ENCODE data around the gene APP.

APP gene

DNA sequence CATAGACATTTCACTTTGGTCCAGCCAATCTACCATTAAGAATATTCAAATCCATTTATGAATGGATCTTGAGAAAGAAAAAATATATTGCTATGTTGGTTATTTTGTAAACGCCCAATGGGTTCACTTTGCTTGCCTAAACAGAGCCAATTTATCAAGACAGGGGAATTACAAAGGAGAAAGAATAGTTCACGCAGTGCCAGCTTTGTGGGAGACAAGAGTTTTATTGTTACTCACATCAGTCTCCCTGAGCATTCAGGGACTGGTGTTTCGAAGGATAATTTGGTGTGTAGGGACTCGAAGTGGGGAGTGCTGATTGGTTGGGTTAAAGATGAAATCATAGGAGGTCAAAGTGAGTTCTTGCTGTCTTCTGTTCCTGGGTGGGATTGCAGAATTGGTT lies 300.5 kb downstream of the APP start:
- Histone ChIP-seq H3K4me3 (ENCODE audit: low read depth, low read length) (no peak overlapping the region), H3K36me3 (ENCODE audit: control insufficient read depth, insufficient read depth, low read length) (no peaks in the 10 kb centered on the region), H3K9me3 (ENCODE audit: control insufficient read depth, low read length) (no peaks in the 10 kb centered on the region), H3K27ac (no peak overlapping the region), H2AFZ (no peak overlapping the region), H3K79me2 (no peaks in the 10 kb centered on the region), H3K4me2 (ENCODE audit: low read length) (no peak overlapping the region), H3K9ac (no peak overlapping the region), H3K4me1 (no peaks in the 10 kb centered on the region), H3K27me3 (ENCODE audit: control insufficient read depth, insufficient read depth, low read length) (no peaks in the 10 kb centered on the region)
- TF ChIP-seq, protein P1, sequence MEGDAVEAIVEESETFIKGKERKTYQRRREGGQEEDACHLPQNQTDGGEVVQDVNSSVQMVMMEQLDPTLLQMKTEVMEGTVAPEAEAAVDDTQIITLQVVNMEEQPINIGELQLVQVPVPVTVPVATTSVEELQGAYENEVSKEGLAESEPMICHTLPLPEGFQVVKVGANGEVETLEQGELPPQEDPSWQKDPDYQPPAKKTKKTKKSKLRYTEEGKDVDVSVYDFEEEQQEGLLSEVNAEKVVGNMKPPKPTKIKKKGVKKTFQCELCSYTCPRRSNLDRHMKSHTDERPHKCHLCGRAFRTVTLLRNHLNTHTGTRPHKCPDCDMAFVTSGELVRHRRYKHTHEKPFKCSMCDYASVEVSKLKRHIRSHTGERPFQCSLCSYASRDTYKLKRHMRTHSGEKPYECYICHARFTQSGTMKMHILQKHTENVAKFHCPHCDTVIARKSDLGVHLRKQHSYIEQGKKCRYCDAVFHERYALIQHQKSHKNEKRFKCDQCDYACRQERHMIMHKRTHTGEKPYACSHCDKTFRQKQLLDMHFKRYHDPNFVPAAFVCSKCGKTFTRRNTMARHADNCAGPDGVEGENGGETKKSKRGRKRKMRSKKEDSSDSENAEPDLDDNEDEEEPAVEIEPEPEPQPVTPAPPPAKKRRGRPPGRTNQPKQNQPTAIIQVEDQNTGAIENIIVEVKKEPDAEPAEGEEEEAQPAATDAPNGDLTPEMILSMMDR (IDR thresholded peaks at IDR 0.05), result no peak

DNA sequence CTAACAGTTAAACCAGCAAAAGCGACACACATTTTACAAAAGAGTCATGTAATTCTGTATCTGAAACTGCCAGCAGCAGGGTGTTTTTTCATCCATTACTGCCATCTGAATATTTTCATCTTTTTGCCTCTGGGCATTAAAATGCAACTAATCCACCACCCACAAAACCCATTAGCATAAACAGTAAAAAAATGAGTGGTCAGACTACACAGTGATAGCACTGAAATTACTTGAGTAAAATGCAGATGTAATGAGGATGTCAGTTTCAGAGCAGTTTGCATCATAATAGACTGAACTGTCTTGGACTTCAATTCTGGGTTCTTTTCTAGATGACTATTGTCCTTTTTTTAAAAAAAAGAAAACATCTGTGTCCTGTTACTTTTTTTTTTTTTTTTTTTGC lies 303.5 kb downstream of the APP start:
- no peaks in the 10 kb centered on the region for H3K79me2 ChIP-seq
- H3K4me3 ChIP-seq (ENCODE audit: low read depth, low read length), result no peak overlapping the region
- no peaks in the 10 kb centered on the region for H3K36me3 ChIP-seq (ENCODE audit: control insufficient read depth, insufficient read depth, low read length)
- no peak overlapping the region for H3K9ac ChIP-seq
- H3K9me3 ChIP-seq (ENCODE audit: control insufficient read depth, low read length), result no peaks in the 10 kb centered on the region
- H3K27me3 ChIP-seq (ENCODE audit: control insufficient read depth, insufficient read depth, low read length), result no peaks in the 10 kb centered on the region
- H3K4me1 ChIP-seq, result no peaks in the 10 kb centered on the region
- H3K27ac ChIP-seq, result no peak overlapping the region
- no peak overlapping the region for H3K4me2 ChIP-seq (ENCODE audit: low read length)
- TF ChIP-seq, protein P1 (IDR thresholded peaks at IDR 0.05), result no peak
- no peak overlapping the region for H2AFZ ChIP-seq

DNA sequence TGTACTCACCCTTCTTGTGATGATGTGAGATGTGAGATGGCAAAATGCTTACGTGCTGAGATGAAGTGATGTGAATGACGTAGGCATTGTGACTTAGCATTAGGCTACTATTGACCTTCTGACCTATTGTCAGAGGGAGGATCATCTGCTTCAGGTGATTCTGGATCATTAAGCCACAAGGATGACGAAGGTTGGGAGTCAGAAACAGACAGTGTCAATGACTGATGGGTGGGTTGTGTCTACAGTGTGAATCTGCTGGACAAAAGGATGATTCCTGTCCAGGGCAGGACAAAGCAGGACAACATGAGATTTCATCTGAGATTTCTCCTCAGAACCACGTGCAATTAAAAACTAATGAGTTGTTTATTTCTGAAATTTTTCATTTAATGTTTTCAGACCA lies 306.8 kb downstream of the APP start:
- H3K9ac ChIP-seq, result no peak overlapping the region
- H3K27me3 ChIP-seq (ENCODE audit: control insufficient read depth, insufficient read depth, low read length), result no peaks in the 10 kb centered on the region
- H3K4me3 ChIP-seq (ENCODE audit: low read depth, low read length), result no peak overlapping the region
- TF ChIP-seq, protein P1 (IDR thresholded peaks at IDR 0.05), result no peak
- H2AFZ ChIP-seq, result no peak overlapping the region
- no peak overlapping the region for H3K4me2 ChIP-seq (ENCODE audit: low read length)
- H3K4me1 ChIP-seq, result no peaks in the 10 kb centered on the region
- no peaks in the 10 kb centered on the region for H3K36me3 ChIP-seq (ENCODE audit: control insufficient read depth, insufficient read depth, low read length)
- no peak overlapping the region for H3K27ac ChIP-seq
- H3K79me2 ChIP-seq, result no peaks in the 10 kb centered on the region
- no peaks in the 10 kb centered on the region for H3K9me3 ChIP-seq (ENCODE audit: control insufficient read depth, low read length)

DNA sequence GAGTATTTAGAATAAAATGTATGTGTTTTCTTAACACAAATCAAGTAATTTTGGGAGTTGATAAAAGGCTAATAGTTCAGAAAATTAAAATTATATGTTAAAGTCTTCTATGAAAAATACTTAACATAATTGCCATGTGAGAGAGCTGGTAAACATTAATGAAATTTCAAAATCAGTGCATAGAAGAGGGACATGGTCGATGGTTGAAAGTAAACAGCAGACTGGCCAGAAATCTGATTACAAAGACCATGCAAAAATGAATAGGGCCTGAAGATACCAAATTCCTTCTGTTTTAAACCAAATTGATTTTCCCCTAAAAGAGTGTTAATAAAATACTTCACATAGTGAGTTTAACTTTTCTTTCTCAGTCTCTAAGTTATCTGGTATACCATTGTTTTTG lies 307.5 kb downstream of the APP start:
- Histone ChIP-seq H3K9ac (no peak overlapping the region), H3K79me2 (no peaks in the 10 kb centered on the region), H3K36me3 (ENCODE audit: control insufficient read depth, insufficient read depth, low read length) (no peaks in the 10 kb centered on the region), H3K4me3 (ENCODE audit: low read depth, low read length) (no peak overlapping the region), H3K9me3 (ENCODE audit: control insufficient read depth, low read length) (no peaks in the 10 kb centered on the region), H2AFZ (no peak overlapping the region), H3K4me2 (ENCODE audit: low read length) (no peak overlapping the region), H3K27me3 (ENCODE audit: control insufficient read depth, insufficient read depth, low read length) (no peaks in the 10 kb centered on the region), H3K4me1 (no peaks in the 10 kb centered on the region), H3K27ac (no peak overlapping the region)
- TF ChIP-seq, protein P1 (IDR thresholded peaks at IDR 0.05), result no peak

DNA sequence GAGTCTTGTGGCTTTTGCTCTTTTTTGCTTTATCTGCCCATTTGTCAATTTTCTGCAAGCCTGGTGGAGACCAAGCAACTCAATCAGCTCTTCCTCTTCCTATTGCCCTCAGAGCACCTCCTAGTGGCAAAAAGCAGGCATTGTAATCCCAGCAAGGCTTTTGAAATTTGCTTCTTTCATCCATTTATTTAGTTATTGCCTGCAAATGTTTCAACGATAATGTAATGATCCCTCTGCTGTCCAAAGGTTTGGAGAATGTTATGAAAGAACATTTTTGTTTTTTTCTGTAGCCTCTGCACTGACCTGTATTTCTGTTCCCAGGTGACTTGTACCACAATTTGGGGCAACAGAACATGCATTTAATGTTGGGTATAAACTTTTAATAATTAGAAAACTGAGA lies 308.0 kb downstream of the APP start:
- H3K9me3 ChIP-seq (ENCODE audit: control insufficient read depth, low read length), result no peaks in the 10 kb centered on the region
- no peaks in the 10 kb centered on the region for H3K79me2 ChIP-seq
- no peak overlapping the region for H3K4me2 ChIP-seq (ENCODE audit: low read length)
- TF ChIP-seq, protein P1 (IDR thresholded peaks at IDR 0.05), result peak; percentile 41
- no peaks in the 10 kb centered on the region for H3K36me3 ChIP-seq (ENCODE audit: control insufficient read depth, insufficient read depth, low read length)
- no peak overlapping the region for H2AFZ ChIP-seq
- no peak overlapping the region for H3K4me3 ChIP-seq (ENCODE audit: low read depth, low read length)
- no peak overlapping the region for H3K27ac ChIP-seq
- H3K4me1 ChIP-seq, result no peaks in the 10 kb centered on the region
- H3K9ac ChIP-seq, result no peak overlapping the region
- H3K27me3 ChIP-seq (ENCODE audit: control insufficient read depth, insufficient read depth, low read length), result no peaks in the 10 kb centered on the region

Data from parathyroid adenoma (tissue), 2 donors.